ENCODE measurements around the gene NEURL2. TPM values are rescaled to one million over a fixed set of nuclear protein-coding genes. Genes with fewer than 3 reads are reported as not detected.

NEURL2 gene
- total and polyA plus RNA-seq, 4 donors: 1.5 to 8.3 (median 4.9) TPM

- WGBS, 2 donors: 91 to 92% methylated on average over 13 of the region's 13 CpGs
- ATAC-seq (ENCODE audit: insufficient read depth, low FRiP score): no peak
Observed at GRCh38 chr20:45899046-45899835, 8.2 kb upstream of the NEURL2 start.

GRCh38 chr20:45898285-45898684 lies 7.3 kb upstream of the NEURL2 start:
- no peak for DNase-seq
- H3K4me1 ChIP-seq (ENCODE audit: control insufficient read depth in 5 of 5, insufficient read depth in 5 of 5, low read length in 5 of 5): peaks cover 0 to 1% (median 0%) of the 10 kb centered on the region in 5 donors
- no peak for ATAC-seq (ENCODE audit: insufficient read depth, low FRiP score)
- H3K36me3 ChIP-seq (ENCODE audit: control insufficient read depth in 4 of 4, insufficient read depth in 4 of 4, low read length in 4 of 4): peaks cover 9 to 46% (median 23%) of the 10 kb centered on the region in 4 donors
- no peak for TF ChIP-seq CTCF (IDR thresholded peaks at IDR 0.05; ENCODE audit: control extremely low read depth, extremely low read depth)
- no peak overlapping the region for H3K27ac ChIP-seq (ENCODE audit: low read depth in 1 of 2, low read length in 1 of 2)
- no peak overlapping the region for H3K9ac ChIP-seq (ENCODE audit: insufficient read depth in 1 of 2, low read length in 2 of 2)
- H3K9me3 ChIP-seq (ENCODE audit: control insufficient read depth in 4 of 4, insufficient read depth in 3 of 4, low read length in 3 of 4): no peaks in the 10 kb centered on the region
- WGBS, 2 donors: 89 to 90% methylated on average over 12 of the region's 12 CpGs
- no peaks in the 10 kb centered on the region for H3K27me3 ChIP-seq (ENCODE audit: control insufficient read depth in 3 of 3, insufficient read depth in 3 of 3, low read length in 2 of 3)
- H3K4me3 ChIP-seq: no peak overlapping the region

More at GRCh38 chr20:45899046-45899835, 8.2 kb upstream of the NEURL2 start:
- no peak overlapping the region for H3K9ac ChIP-seq (ENCODE audit: insufficient read depth in 1 of 2, low read length in 2 of 2)
- H3K9me3 ChIP-seq (ENCODE audit: control insufficient read depth in 4 of 4, insufficient read depth in 3 of 4, low read length in 3 of 4): no peaks in the 10 kb centered on the region
- no peak for TF ChIP-seq CTCF (IDR thresholded peaks at IDR 0.05; ENCODE audit: control extremely low read depth, extremely low read depth)
- H3K36me3 ChIP-seq (ENCODE audit: control insufficient read depth in 4 of 4, insufficient read depth in 4 of 4, low read length in 4 of 4): peaks cover 9 to 38% (median 19%) of the 10 kb centered on the region in 4 donors
- H3K27me3 ChIP-seq (ENCODE audit: control insufficient read depth in 3 of 3, insufficient read depth in 3 of 3, low read length in 2 of 3): no peaks in the 10 kb centered on the region
- DNase-seq: no peak
- peaks cover 0 to 1% (median 0%) of the 10 kb centered on the region in 5 donors for H3K4me1 ChIP-seq (ENCODE audit: control insufficient read depth in 5 of 5, insufficient read depth in 5 of 5, low read length in 5 of 5)
- no peak overlapping the region for H3K4me3 ChIP-seq
- H3K27ac ChIP-seq (ENCODE audit: low read depth in 1 of 2, low read length in 1 of 2): no peak overlapping the region

- H3K27me3 ChIP-seq (ENCODE audit: control insufficient read depth in 3 of 3, insufficient read depth in 3 of 3, low read length in 2 of 3): no peaks in the 10 kb centered on the region
- H3K4me3 ChIP-seq: no peak overlapping the region
- no peaks in the 10 kb centered on the region for H3K9me3 ChIP-seq (ENCODE audit: control insufficient read depth in 4 of 4, insufficient read depth in 3 of 4, low read length in 3 of 4)
- WGBS, 2 donors: 97% methylated on average over 7 of the region's 7 CpGs
- H3K36me3 ChIP-seq (ENCODE audit: control insufficient read depth in 4 of 4, insufficient read depth in 4 of 4, low read length in 4 of 4): peaks cover 9 to 51% (median 29%) of the 10 kb centered on the region in 4 donors
- H3K4me1 ChIP-seq (ENCODE audit: control insufficient read depth in 5 of 5, insufficient read depth in 5 of 5, low read length in 5 of 5): peaks cover 0 to 2% (median 0%) of the 10 kb centered on the region in 5 donors
- no peak overlapping the region for H3K27ac ChIP-seq (ENCODE audit: low read depth in 1 of 2, low read length in 1 of 2)
- DNase-seq (no peak), ATAC-seq (ENCODE audit: insufficient read depth, low FRiP score) (no peak)
- TF ChIP-seq CTCF (IDR thresholded peaks at IDR 0.05; ENCODE audit: control extremely low read depth, extremely low read depth): no peak
- no peak overlapping the region for H3K9ac ChIP-seq (ENCODE audit: insufficient read depth in 1 of 2, low read length in 2 of 2)
Observed at GRCh38 chr20:45897692-45898091, 6.7 kb upstream of the NEURL2 start.

All from lung (tissue), 12 donors.